SK-N-MC (cell line): ENCODE data around the gene ACTN3.

Source experiments
- EZH2 ChIP-seq: fragments of 200-600 bp; sonication (generic); IDR thresholded peaks from one replicate; pipeline ENCODE4 v1.6.1; 2017; ENCODE audit warnings: antibody characterized with exemption
- FOXP2 ChIP-seq: optimal IDR thresholded peaks from 2 replicates; pipeline ENCODE3; 2011; ENCODE audit warnings: mild to moderate bottlenecking, moderate library complexity; ENCODE audit not compliant: insufficient read depth; ENCODE audit errors: extremely low read length, control extremely low read depth
- POLR2AphosphoS5 ChIP-seq: IDR thresholded peaks from 2 replicates; pipeline ENCODE4 v1.6.1; 2012; ENCODE audit warnings: mild to moderate bottlenecking, low read depth, low read length, borderline replicate concordance

GRCh38 chr11:66549696-66550095 is 3.0 kb downstream of the ACTN3 start:
- TF ChIP-seq EZH2 (no peak), POLR2AphosphoS5 (no peak), FOXP2 (no peak)
